ENCODE data around the gene NR1I3.

NR1I3 gene

DNA sequence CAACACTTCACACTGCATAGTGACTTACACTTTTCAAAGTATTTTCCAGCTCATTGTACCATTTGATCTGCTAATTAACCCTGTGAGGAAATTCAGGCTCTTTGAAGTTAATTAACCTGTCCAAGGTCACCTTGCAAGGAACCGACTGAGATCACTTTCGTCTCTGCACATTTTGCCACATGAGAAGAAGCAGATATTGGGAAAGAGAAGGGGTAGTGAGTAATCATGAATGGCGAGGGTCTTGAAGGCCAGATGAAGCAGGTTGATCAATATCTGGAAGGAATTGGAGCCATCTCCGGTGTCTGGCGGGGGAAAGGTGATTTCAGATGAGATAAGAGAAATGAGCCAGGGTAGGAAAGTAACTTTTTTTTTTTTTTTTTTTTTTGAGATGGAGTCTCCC is 18.0 kb downstream of the NR1I3 start:
- TF ChIP-seq, protein P1, sequence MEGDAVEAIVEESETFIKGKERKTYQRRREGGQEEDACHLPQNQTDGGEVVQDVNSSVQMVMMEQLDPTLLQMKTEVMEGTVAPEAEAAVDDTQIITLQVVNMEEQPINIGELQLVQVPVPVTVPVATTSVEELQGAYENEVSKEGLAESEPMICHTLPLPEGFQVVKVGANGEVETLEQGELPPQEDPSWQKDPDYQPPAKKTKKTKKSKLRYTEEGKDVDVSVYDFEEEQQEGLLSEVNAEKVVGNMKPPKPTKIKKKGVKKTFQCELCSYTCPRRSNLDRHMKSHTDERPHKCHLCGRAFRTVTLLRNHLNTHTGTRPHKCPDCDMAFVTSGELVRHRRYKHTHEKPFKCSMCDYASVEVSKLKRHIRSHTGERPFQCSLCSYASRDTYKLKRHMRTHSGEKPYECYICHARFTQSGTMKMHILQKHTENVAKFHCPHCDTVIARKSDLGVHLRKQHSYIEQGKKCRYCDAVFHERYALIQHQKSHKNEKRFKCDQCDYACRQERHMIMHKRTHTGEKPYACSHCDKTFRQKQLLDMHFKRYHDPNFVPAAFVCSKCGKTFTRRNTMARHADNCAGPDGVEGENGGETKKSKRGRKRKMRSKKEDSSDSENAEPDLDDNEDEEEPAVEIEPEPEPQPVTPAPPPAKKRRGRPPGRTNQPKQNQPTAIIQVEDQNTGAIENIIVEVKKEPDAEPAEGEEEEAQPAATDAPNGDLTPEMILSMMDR (IDR thresholded peaks at IDR 0.05; ENCODE audit: low read depth, low read length), result no peak
- DNase-seq (ENCODE audit: low read depth, low spot score), result no peak
- in situ Hi-C loops (cut with HindIII; ENCODE audit: low sequenced_read_pairs), result loop anchor here (25.0 kb wide), 1 partner anchor 142 kb away; the partner anchor contains the start of gene CFAP126
- no peak overlapping the region for H3K4me3 ChIP-seq (ENCODE audit: low read depth, low read length)

DNA sequence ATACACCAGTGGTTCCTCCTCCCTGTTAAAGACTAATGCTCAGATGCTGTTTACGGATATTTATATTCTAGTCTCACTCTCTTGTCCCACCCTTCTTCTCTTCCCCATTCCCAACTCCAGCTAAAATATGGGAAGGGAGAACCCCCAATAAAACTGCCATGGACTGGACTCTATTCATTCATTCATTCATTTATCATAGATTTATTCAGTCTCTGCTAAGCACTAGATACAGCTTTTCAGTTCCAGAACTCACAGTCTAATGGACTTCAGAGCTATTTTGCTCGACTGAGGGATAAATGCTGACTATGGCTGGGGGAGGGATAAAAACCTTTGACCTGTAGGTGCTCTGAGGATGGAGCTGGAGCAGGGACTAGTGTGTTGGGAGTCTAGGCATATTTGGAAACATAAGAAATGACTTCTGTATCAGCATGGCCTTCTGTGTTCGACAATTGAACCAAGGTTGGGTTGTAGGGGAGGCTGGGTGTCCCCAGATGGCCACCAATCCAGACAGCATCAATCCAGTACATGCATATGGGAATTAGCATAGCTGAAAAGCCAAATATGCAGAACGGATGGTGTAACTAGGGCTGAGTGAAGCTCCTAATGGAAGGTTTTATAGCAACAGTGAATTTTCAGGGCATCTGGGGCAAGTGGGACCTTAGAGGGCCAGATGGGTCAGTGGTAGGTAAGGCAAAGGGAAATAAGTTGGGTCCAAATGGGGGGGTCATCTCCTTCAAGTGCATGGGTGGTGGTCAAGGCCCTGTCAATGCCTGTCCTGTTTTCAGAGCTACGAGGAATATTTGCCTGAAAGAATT is 18.7 kb downstream of the NR1I3 start:
- TF ChIP-seq, protein P1 (IDR thresholded peaks at IDR 0.05; ENCODE audit: low read depth, low read length), result no peak
- in situ Hi-C loops (cut with HindIII; ENCODE audit: low sequenced_read_pairs), result loop anchor here (25.0 kb wide), 1 partner anchor 143 kb away; the partner anchor contains the start of gene CFAP126
- no peak for DNase-seq (ENCODE audit: low read depth, low spot score)

DNA sequence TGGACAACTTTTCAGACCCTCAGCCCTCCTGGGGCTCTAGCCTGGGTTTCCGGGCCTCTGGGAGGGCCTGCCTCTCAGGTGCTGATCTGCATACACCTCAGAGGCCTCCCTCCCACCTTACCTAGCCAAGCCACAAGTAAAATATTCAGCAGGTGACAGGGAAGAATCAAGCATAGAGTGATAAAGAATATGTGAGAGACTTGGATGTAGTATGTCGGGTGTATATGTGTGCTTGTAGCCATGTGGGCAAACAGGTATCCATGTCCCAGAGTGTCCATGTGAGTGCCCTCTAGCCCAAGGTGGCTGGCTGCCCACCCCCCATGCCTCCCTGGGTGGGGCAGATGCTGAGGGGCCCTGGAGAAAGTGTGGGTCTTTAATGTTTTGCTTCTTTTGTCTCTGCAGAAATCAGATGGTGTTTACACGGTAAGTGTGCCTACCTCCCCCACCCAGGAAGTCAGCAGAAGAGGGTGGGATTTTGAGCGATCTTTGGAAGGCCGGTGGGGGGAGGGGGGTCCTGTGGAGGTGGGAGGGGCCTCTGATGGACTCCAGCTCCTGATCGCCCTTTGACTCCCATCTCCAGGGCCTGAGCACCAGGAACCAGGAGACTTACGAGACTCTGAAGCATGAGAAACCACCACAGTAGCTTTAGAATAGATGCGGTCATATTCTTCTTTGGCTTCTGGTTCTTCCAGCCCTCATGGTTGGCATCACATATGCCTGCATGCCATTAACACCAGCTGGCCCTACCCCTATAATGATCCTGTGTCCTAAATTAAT is 19.5 kb downstream of the NR1I3 start:
- in situ Hi-C loops (cut with HindIII; ENCODE audit: low sequenced_read_pairs), result loop anchor here (25.0 kb wide), 1 partner anchor 144 kb away; the partner anchor contains the start of gene CFAP126
- DNase-seq (ENCODE audit: low read depth, low spot score), result no peak
- H3K4me3 ChIP-seq (ENCODE audit: low read depth, low read length), result no peak overlapping the region
- TF ChIP-seq, protein P1 (IDR thresholded peaks at IDR 0.05; ENCODE audit: low read depth, low read length), result no peak

More for the DNA sequence above, 18.7 kb downstream of the NR1I3 start:
- no peak overlapping the region for H3K4me3 ChIP-seq (ENCODE audit: low read depth, low read length)

GRCh38 chr1:161217831-161218230 is 20.2 kb downstream of the NR1I3 start:
- no peak for DNase-seq (ENCODE audit: low read depth, low spot score)
- TF ChIP-seq, protein P1 (IDR thresholded peaks at IDR 0.05; ENCODE audit: low read depth, low read length), result no peak
- in situ Hi-C loops (cut with HindIII; ENCODE audit: low sequenced_read_pairs), result loop anchor here (25.0 kb wide), 1 partner anchor 144 kb away; the partner anchor contains the start of gene CFAP126
- H3K4me3 ChIP-seq (ENCODE audit: low read depth, low read length), result no peak overlapping the region

DNA sequence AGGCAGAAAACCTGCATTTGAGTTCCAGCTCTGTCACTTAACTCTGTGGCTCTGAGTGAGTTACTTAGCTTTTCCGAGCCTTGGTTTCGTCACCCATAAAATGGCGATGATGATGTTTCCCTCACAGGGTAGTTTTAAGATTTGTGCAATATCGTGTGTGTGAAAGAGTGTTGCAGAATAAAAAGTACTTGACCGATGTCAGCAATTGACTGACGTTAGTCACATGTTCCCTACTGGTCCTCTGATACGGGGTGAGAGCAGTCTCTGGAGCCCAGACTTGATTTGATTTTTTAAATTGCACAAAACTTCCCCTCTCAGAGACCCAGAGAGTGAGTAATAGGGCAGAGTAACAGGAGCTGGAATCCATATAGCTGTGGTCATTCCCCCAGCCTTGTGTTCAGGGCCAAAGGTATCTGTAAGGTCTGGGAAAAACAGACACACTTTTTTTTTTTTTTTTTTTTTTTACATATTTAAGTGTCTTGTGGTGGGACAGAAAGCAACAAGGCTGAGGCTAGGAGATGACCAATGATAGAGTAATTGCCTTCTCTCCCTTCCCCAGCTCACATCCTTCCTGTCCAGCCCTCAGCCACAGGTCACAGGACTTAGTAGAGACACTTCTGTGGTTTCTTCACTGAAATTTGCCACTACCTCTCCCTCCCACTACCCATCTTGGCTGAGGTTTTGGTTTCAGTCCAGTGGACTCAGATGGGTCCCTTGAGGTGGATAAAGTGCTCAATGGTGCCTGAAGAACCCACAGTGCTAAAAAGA is 20.9 kb downstream of the NR1I3 start:
- TF ChIP-seq, protein P1 (IDR thresholded peaks at IDR 0.05; ENCODE audit: low read depth, low read length), result no peak
- in situ Hi-C loops (cut with HindIII; ENCODE audit: low sequenced_read_pairs), result loop anchor here (25.0 kb wide), 1 partner anchor 145 kb away; the partner anchor contains the start of gene CFAP126
- H3K4me3 ChIP-seq (ENCODE audit: low read depth, low read length), result no peak overlapping the region
- DNase-seq (ENCODE audit: low read depth, low spot score), result peak; percentile 60

GRCh38 chr1:161215076-161215475 is 22.9 kb downstream of the NR1I3 start, which contains the start of gene FCER1G:
FCER1G (plus strand) TSS chr1:161215295; CDS start chr1:161215322, 27 bp downstream.
- in situ Hi-C loops (cut with HindIII; ENCODE audit: low sequenced_read_pairs), result loop anchor here (25.0 kb wide), 1 partner anchor 147 kb away; the partner anchor contains the start of gene CFAP126
- no peak for DNase-seq (ENCODE audit: low read depth, low spot score)
- H3K4me3 ChIP-seq (ENCODE audit: low read depth, low read length), result no peak within 1 kb of the TSS
- TF ChIP-seq, protein P1 (IDR thresholded peaks at IDR 0.05; ENCODE audit: low read depth, low read length), result no peak
